ENCODE measurements around the gene FES. TPM values are rescaled to one million over a fixed set of nuclear protein-coding genes. Genes with fewer than 3 reads are reported as not detected.

FES gene
- total and polyA plus RNA-seq, 2 of the 13 experiments (the other 11 are each of a cell fraction or from before 2014, with no cell fraction given), result 4.0 to 9.5 TPM

GRCh38 chr15:90912770-90913075, 28.4 kb downstream of the FES start:
- Histone ChIP-seq H3K27ac (ENCODE audit: extremely low read length, insufficient read depth, low read length) (no peak overlapping the region), H3K9ac (ENCODE audit: insufficient read depth, low read depth, low read length) (no peak overlapping the region), H3K4me1 (ENCODE audit: insufficient read depth, low read length) (no peaks in the 10 kb centered on the region), H3K36me3 (replicated peaks in 1 of 2; ENCODE audit: control insufficient read depth in 1 of 2, insufficient read depth in 2 of 2, low read length in 2 of 2) (peaks cover 26 to 74% of the 10 kb centered on the region in 2 experiments), H3K79me2 (ENCODE audit: insufficient read depth, low read length) (no peaks in the 10 kb centered on the region), H4K20me1 (ENCODE audit: insufficient read depth, low read length) (no peaks in the 10 kb centered on the region), H3K27me3 (ENCODE audit: control insufficient read depth in 1 of 2, insufficient read depth in 2 of 2, low read length in 2 of 2) (no peaks in the 10 kb centered on the region), H3K4me2 (ENCODE audit: low read depth, low read length) (no peak overlapping the region), H3K4me3 (replicated peaks in 1 of 3; ENCODE audit: insufficient read depth in 1 of 3, low read depth in 2 of 3, low read length in 3 of 3) (no peak overlapping the region), H2AFZ (ENCODE audit: low read length) (no peak overlapping the region), H3K9me3 (ENCODE audit: low read length) (no peaks in the 10 kb centered on the region)
- no peak for ATAC-seq
- intact Hi-C loops (cut with micrococcal nuclease; ENCODE audit: unreplicated experiment) (no loop called here), in situ Hi-C loops (cut with HindIII; ENCODE audit: extremely low pct_ligation_motif_present, low pct_unique_long_range_greater_than_20kb) (no loop called here)
- ChIA-PET CTCF (ENCODE audit: low intra/inter-chr PET ratio, low total read pairs) (no interaction called here), POLR2A (no interaction called here)
- WGBS (ENCODE audit: low lambda C conversion rate), result 100% methylated on average over 7 of the region's 7 CpGs
- no peak for TF ChIP-seq TFDP1 (CRISPR knock-in tag; IDR thresholded peaks at IDR 0.05; ENCODE audit: borderline replicate concordance)
- TF ChIP-seq SRY (CRISPR knock-in tag; IDR thresholded peaks at IDR 0.05), result no peak
- TF ChIP-seq FOXK1 (CRISPR knock-in tag; IDR thresholded peaks at IDR 0.05; ENCODE audit: borderline replicate concordance, low read depth), result no peak
- no peak for TF ChIP-seq SRSF1 (optimal IDR thresholded peaks at IDR 0.05; ENCODE audit: low read depth, low read length)
- no peak for FAIRE-seq
- no TSS peak for BruUV-seq (replicated peaks)
- DNase-seq (ENCODE audit: low spot score), result no peak

- no peaks in the 10 kb centered on the region for H4K20me1 ChIP-seq (ENCODE audit: insufficient read depth, low read length)
- H2AFZ ChIP-seq (ENCODE audit: low read length), result no peak overlapping the region
- H3K79me2 ChIP-seq (ENCODE audit: insufficient read depth, low read length), result no peaks in the 10 kb centered on the region
- no peak for TF ChIP-seq ZNF337 (CRISPR knock-in tag; IDR thresholded peaks at IDR 0.05; ENCODE audit: borderline replicate concordance, low read depth)
- TF ChIP-seq MTF2 (CRISPR knock-in tag; IDR thresholded peaks at IDR 0.05; ENCODE audit: borderline replicate concordance), result no peak
- no peak for TF ChIP-seq GATA4 (IDR thresholded peaks at IDR 0.05; ENCODE audit: borderline replicate concordance, low read depth)
- H3K4me1 ChIP-seq (ENCODE audit: insufficient read depth, low read length), result no peaks in the 10 kb centered on the region
- WGBS (ENCODE audit: low lambda C conversion rate), result 99% methylated on average over 12 of the region's 12 CpGs
- no peaks in the 10 kb centered on the region for H3K27me3 ChIP-seq (ENCODE audit: control insufficient read depth in 1 of 2, insufficient read depth in 2 of 2, low read length in 2 of 2)
- no peaks in the 10 kb centered on the region for H3K9me3 ChIP-seq (ENCODE audit: low read length)
- no peak for FAIRE-seq
- no peak for DNase-seq (ENCODE audit: low spot score)
- CTCF ChIA-PET (ENCODE audit: low intra/inter-chr PET ratio, low total read pairs), result no interaction called here
- H3K27ac ChIP-seq (ENCODE audit: extremely low read length, insufficient read depth, low read length), result no peak overlapping the region
- in situ Hi-C loops (cut with HindIII; ENCODE audit: extremely low pct_ligation_motif_present, low pct_unique_long_range_greater_than_20kb), result no loop called here
- no peak for ATAC-seq
- intact Hi-C loops (cut with micrococcal nuclease; ENCODE audit: unreplicated experiment), result no loop called here
- no peak overlapping the region for H3K4me2 ChIP-seq (ENCODE audit: low read depth, low read length)
- no peak overlapping the region for H3K4me3 ChIP-seq (replicated peaks in 1 of 3; ENCODE audit: insufficient read depth in 1 of 3, low read depth in 2 of 3, low read length in 3 of 3)
- no TSS peak for BruUV-seq (replicated peaks)
- POLR2A ChIA-PET, result interaction anchor here (0.6 kb wide), 1 partner anchor 18 kb away, joined by 3 read pairs; no protein-coding TSS in a partner anchor
- H3K9ac ChIP-seq (ENCODE audit: insufficient read depth, low read depth, low read length), result no peak overlapping the region
- peaks cover 33 to 77% of the 10 kb centered on the region in 2 experiments for H3K36me3 ChIP-seq (replicated peaks in 1 of 2; ENCODE audit: control insufficient read depth in 1 of 2, insufficient read depth in 2 of 2, low read length in 2 of 2)
Observed at GRCh38 chr15:90913398-90913944, 29.2 kb downstream of the FES start.

Measured in HepG2 (cell line).